GM23338 (cell line): ENCODE data around the gene GRIN2C. TPM values are rescaled to one million over a fixed set of nuclear protein-coding genes. Genes with fewer than 3 reads are reported as not detected.

Experiments
- ATAC-seq: fragments of 200-7000 bp; cut with Tn5 transposase; 3 replicates; pipeline ENCODE4 v1.9.1; 2020
- DNase-seq: peaks from one replicate; pipeline ENCODE4 v3.0.0-alpha.2; 2015; ENCODE audit warnings: low spot score
- H2AFZ ChIP-seq: fragments of 200-600 bp; sonication (generic); 2 replicates; pipeline ENCODE4 v1.8.0; 2016; ENCODE audit warnings: antibody characterized with exemption, mild to moderate bottlenecking, moderate library complexity
- H3F3A ChIP-seq: fragments of 200-600 bp; sonication (generic); replicated peaks from 2 replicates; pipeline ENCODE4 v1.8.0; 2017; ENCODE audit warnings: antibody characterized with exemption, mixed run types, low read depth
- H3K27ac ChIP-seq: fragments of 200-600 bp; sonication (generic); 2 replicates; pipeline ENCODE4 v1.6.1; 2016; ENCODE audit warnings: low read depth
- H3K27me3 ChIP-seq: fragments of 200-600 bp; sonication (generic); 2 replicates; pipeline ENCODE4 v1.8.0; 2016; ENCODE audit warnings: mild to moderate bottlenecking, mixed run types, moderate library complexity; ENCODE audit not compliant: insufficient read depth
- H3K36me3 ChIP-seq: fragments of 200-600 bp; sonication (generic); 2 replicates; pipeline ENCODE4 v1.8.0; 2016; ENCODE audit warnings: mild to moderate bottlenecking; ENCODE audit not compliant: insufficient read depth
- H3K4me1 ChIP-seq: fragments of 200-600 bp; sonication (generic); 2 replicates; pipeline ENCODE4 v1.8.0; 2016; ENCODE audit warnings: mild to moderate bottlenecking, moderate library complexity; ENCODE audit not compliant: insufficient read depth
- H3K4me2 ChIP-seq: fragments of 200-600 bp; sonication (generic); 2 replicates; pipeline ENCODE4 v1.7.1; 2017; ENCODE audit warnings: mixed run types
- H3K4me3 ChIP-seq: fragments of 200-600 bp; sonication (generic); 2 replicates; pipeline ENCODE4 v1.6.1; 2016; ENCODE audit warnings: mixed run types
- H3K79me2 ChIP-seq: fragments of 200-600 bp; sonication (generic); replicated peaks from 2 replicates; pipeline ENCODE4 v1.8.0; 2017; ENCODE audit warnings: mild to moderate bottlenecking; ENCODE audit not compliant: insufficient read depth
- H3K9me2 ChIP-seq: fragments of 200-600 bp; sonication (generic); 2 replicates; pipeline ENCODE4 v1.8.0; 2017; ENCODE audit not compliant: insufficient read depth
- H4K20me1 ChIP-seq: fragments of 200-600 bp; sonication (generic); replicated peaks from 2 replicates; pipeline ENCODE4 v1.8.0; 2017; ENCODE audit warnings: mild to moderate bottlenecking; ENCODE audit not compliant: insufficient read depth
- H3K27ac Mint-ChIP-seq: 2 replicates; pipeline ENCODE4 v1.8.0; 2020; ENCODE audit warnings: inconsistent platforms, mild to moderate bottlenecking, moderate library complexity, mixed read lengths
- H3K27me3 Mint-ChIP-seq: 3 replicates; pipeline ENCODE4 v1.8.0; 2022; ENCODE audit warnings: low read depth, mild to moderate bottlenecking, moderate library complexity, mixed read lengths, inconsistent platforms; ENCODE audit not compliant: insufficient read depth, poor library complexity
- H3K36me3 Mint-ChIP-seq: 3 replicates; pipeline ENCODE4 v1.8.0; 2021; ENCODE audit warnings: low read depth, mild to moderate bottlenecking, inconsistent platforms, moderate library complexity, mixed read lengths
- H3K4me1 Mint-ChIP-seq: 3 replicates; pipeline ENCODE4 v1.8.0; 2020; ENCODE audit warnings: mild to moderate bottlenecking, inconsistent platforms, mixed read lengths
- H3K4me3 Mint-ChIP-seq: 3 replicates; pipeline ENCODE4 v1.8.0; 2021; ENCODE audit warnings: moderate library complexity, mild to moderate bottlenecking, inconsistent platforms, mixed read lengths
- H3K9me3 Mint-ChIP-seq: 3 replicates; pipeline ENCODE4 v1.8.0; 2020; ENCODE audit warnings: moderate library complexity, mild to moderate bottlenecking, inconsistent platforms, mixed read lengths
- CREB1 ChIP-seq: fragments of 250-450 bp; sonication (Bioruptor Pico); IDR thresholded peaks from 2 replicates; pipeline ENCODE4 v1.5.0; 2020; ENCODE audit warnings: low read depth, mild to moderate bottlenecking, moderate library complexity
- ETS1 ChIP-seq: IDR thresholded peaks from 2 replicates; pipeline ENCODE4 v1.6.1; 2016; ENCODE audit warnings: antibody characterized with exemption
- EZH2 ChIP-seq: fragments of 200-600 bp; sonication (generic); IDR thresholded peaks from one replicate; pipeline ENCODE4 v1.8.0; 2017; ENCODE audit warnings: antibody characterized with exemption, mild to moderate bottlenecking, low read depth; ENCODE audit not compliant: unreplicated experiment
- EZH2phosphoT487 ChIP-seq: fragments of 200-600 bp; sonication (generic); IDR thresholded peaks from one replicate; pipeline ENCODE4 v1.8.1; 2018; ENCODE audit warnings: antibody characterized with exemption; ENCODE audit not compliant: unreplicated experiment
- JUNB ChIP-seq: IDR thresholded peaks from one replicate; pipeline ENCODE4 v1.6.1; 2016; ENCODE audit warnings: antibody characterized with exemption; ENCODE audit not compliant: unreplicated experiment
- NANOG ChIP-seq: IDR thresholded peaks from 2 replicates; pipeline ENCODE4 v1.6.1; 2016; ENCODE audit warnings: antibody characterized with exemption, borderline replicate concordance
- POLR2AphosphoS5 ChIP-seq: IDR thresholded peaks from 2 replicates; pipeline ENCODE4 v1.6.1; 2016; ENCODE audit warnings: antibody characterized with exemption, low read depth
- STAT1 ChIP-seq: IDR thresholded peaks from one replicate; pipeline ENCODE4 v1.6.1; 2016; ENCODE audit warnings: antibody characterized with exemption; ENCODE audit not compliant: unreplicated experiment
- ZNF114 ChIP-seq: fragments of 250-450 bp; sonication (Bioruptor Pico); IDR thresholded peaks from 2 replicates; pipeline ENCODE4 v1.5.0; 2020; ENCODE audit warnings: mild to moderate bottlenecking, moderate library complexity
- ZNF331 ChIP-seq: fragments of 250-450 bp; sonication (Bioruptor Pico); IDR thresholded peaks from 2 replicates; pipeline ENCODE4 v1.5.0; 2020; ENCODE audit warnings: low read depth, mild to moderate bottlenecking, moderate library complexity
- polyA plus RNA-seq: library from polyadenylated mRNA; unstranded; fragments of >200 nt; fragmentation: Nextera tagmentation; extraction: Ambion mirVana; gene quantifications from 2 replicates; pipeline ENCODE4 v1.2.1, GENCODE V29; 2016
- total RNA-seq: library from RNA; depleted of rRNA; stranded (reverse); fragments of >200 nt; shearing (Covaris generic); gene quantifications from 2 replicates; pipeline ENCODE4 v1.2.3, GENCODE V29; 2014
- TF ChIP-seq, protein P1 (sequence below), 2 experiments: fragments of 200-600 bp in 1 of 2; sonication (generic) in 1 of 2; conservative IDR thresholded peaks; 2 replicates each; pipeline versions ENCODE4 v1.5.1 to v1.6.1; 2016 to 2017; ENCODE audit warnings: antibody characterized with exemption in 2 of 2, low read depth in 2 of 2, mild to moderate bottlenecking in 2 of 2, moderate library complexity in 1 of 2
- TF ChIP-seq, protein P2 (sequence below): IDR thresholded peaks from one replicate; pipeline ENCODE4 v1.6.1; 2018; ENCODE audit warnings: antibody characterized with exemption; ENCODE audit not compliant: unreplicated experiment

Gene GRIN2C
- total and polyA plus RNA-seq, 2 experiments from 2014 or later, result 0.10 to 0.19 TPM

DNA sequence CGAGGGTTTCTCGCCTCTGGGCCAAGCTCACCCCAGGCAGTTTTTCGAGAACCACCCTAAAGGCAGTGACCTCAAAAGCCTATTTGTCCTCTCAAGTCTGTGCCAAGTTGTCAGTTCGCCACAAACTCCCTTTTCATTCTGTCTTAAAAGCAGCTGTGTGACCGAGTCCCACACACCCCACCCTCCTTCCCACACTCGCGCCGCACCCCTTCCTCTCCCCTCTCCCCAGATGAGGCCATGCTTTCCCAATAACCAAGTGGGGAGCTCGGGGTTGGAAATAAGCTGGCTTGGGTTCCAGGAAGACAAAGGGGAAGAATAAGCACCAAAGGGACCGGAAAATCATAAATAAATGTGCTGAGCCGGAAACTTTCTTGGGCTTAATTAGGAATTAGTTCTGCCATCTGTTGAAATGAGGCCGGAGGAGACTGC, 36.7 kb downstream of the GRIN2C start:
- Histone ChIP-seq H4K20me1 (peaks cover 4% of the 10 kb centered on the region), H3K9me2 (no peaks in the 10 kb centered on the region), H3F3A (no peaks in the 10 kb centered on the region), H3K79me2 (no peaks in the 10 kb centered on the region), H3K4me2 (no peak overlapping the region), H3K4me3 (no peak overlapping the region), H3K27me3 (no peaks in the 10 kb centered on the region), H3K4me1 (no peaks in the 10 kb centered on the region), H2AFZ (no peak overlapping the region), H3K36me3 (no peaks in the 10 kb centered on the region), H3K27ac (no peak overlapping the region)
- Mint-ChIP-seq H3K27me3 (peaks cover 24% of the 10 kb centered on the region), H3K4me1 (peaks cover 4% of the 10 kb centered on the region), H3K36me3 (0 out of 3 replicates have a peak, but pooled peaks cover 3% of the 10 kb centered on the region), H3K9me3 (no peaks in the 10 kb centered on the region), H3K27ac (no peak overlapping the region), H3K4me3 (no peak overlapping the region)
- DNase-seq, result no peak
- no peak for ATAC-seq
- TF ChIP-seq ZNF331 (CRISPR knock-in tag), result no peak

- Mint-ChIP-seq H3K4me1 (peaks cover 4% of the 10 kb centered on the region), H3K4me3 (no peak overlapping the region), H3K27ac (no peak overlapping the region), H3K27me3 (peaks cover 21% of the 10 kb centered on the region), H3K9me3 (no peaks in the 10 kb centered on the region), H3K36me3 (0 out of 3 replicates have a peak, but pooled peaks cover 3% of the 10 kb centered on the region)
- Histone ChIP-seq H3K4me1 (no peaks in the 10 kb centered on the region), H3K79me2 (no peaks in the 10 kb centered on the region), H3F3A (no peaks in the 10 kb centered on the region), H3K9me2 (no peaks in the 10 kb centered on the region), H3K4me2 (no peak overlapping the region), H2AFZ (no peak overlapping the region), H4K20me1 (peaks cover 4% of the 10 kb centered on the region), H3K27me3 (no peaks in the 10 kb centered on the region), H3K36me3 (no peaks in the 10 kb centered on the region), H3K4me3 (no peak overlapping the region), H3K27ac (no peak overlapping the region)
- ATAC-seq (no peak), DNase-seq (no peak)
- TF ChIP-seq, protein P1, sequence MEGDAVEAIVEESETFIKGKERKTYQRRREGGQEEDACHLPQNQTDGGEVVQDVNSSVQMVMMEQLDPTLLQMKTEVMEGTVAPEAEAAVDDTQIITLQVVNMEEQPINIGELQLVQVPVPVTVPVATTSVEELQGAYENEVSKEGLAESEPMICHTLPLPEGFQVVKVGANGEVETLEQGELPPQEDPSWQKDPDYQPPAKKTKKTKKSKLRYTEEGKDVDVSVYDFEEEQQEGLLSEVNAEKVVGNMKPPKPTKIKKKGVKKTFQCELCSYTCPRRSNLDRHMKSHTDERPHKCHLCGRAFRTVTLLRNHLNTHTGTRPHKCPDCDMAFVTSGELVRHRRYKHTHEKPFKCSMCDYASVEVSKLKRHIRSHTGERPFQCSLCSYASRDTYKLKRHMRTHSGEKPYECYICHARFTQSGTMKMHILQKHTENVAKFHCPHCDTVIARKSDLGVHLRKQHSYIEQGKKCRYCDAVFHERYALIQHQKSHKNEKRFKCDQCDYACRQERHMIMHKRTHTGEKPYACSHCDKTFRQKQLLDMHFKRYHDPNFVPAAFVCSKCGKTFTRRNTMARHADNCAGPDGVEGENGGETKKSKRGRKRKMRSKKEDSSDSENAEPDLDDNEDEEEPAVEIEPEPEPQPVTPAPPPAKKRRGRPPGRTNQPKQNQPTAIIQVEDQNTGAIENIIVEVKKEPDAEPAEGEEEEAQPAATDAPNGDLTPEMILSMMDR (conservative IDR thresholded peaks at IDR 0.05; ENCODE audit: low read depth in 2 of 2), result no peak
- TF ChIP-seq POLR2AphosphoS5 (no peak), ZNF114 (CRISPR knock-in tag) (no peak), EZH2 (no peak), NANOG (no peak), ETS1 (no peak), CREB1 (CRISPR knock-in tag) (no peak), STAT1 (no peak), JUNB (no peak), ZNF331 (CRISPR knock-in tag) (no peak), EZH2phosphoT487 (no peak)
- TF ChIP-seq, protein P2, sequence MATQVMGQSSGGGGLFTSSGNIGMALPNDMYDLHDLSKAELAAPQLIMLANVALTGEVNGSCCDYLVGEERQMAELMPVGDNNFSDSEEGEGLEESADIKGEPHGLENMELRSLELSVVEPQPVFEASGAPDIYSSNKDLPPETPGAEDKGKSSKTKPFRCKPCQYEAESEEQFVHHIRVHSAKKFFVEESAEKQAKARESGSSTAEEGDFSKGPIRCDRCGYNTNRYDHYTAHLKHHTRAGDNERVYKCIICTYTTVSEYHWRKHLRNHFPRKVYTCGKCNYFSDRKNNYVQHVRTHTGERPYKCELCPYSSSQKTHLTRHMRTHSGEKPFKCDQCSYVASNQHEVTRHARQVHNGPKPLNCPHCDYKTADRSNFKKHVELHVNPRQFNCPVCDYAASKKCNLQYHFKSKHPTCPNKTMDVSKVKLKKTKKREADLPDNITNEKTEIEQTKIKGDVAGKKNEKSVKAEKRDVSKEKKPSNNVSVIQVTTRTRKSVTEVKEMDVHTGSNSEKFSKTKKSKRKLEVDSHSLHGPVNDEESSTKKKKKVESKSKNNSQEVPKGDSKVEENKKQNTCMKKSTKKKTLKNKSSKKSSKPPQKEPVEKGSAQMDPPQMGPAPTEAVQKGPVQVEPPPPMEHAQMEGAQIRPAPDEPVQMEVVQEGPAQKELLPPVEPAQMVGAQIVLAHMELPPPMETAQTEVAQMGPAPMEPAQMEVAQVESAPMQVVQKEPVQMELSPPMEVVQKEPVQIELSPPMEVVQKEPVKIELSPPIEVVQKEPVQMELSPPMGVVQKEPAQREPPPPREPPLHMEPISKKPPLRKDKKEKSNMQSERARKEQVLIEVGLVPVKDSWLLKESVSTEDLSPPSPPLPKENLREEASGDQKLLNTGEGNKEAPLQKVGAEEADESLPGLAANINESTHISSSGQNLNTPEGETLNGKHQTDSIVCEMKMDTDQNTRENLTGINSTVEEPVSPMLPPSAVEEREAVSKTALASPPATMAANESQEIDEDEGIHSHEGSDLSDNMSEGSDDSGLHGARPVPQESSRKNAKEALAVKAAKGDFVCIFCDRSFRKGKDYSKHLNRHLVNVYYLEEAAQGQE, result no peak
Measured at GRCh38 chr17:74822335-74822938, 37.2 kb downstream of the GRIN2C start.
